Esophagus muscularis mucosa (tissue), 4 donors: ENCODE results near the gene PHOX2A. TPM values are rescaled to one million over a fixed set of nuclear protein-coding genes. Genes with fewer than 3 reads are reported as not detected.
"Not testable (repeated sequence)": the region's sequence is repeated elsewhere in the genome, so short reads cannot be mapped to it uniquely, and the experiment has no call there.

Source experiments
- DNase-seq: peaks from one replicate; pipeline ENCODE4 v3.0.0-alpha.2; 2017; ENCODE audit errors: extremely low spot score
- H3K27ac ChIP-seq, 4 donors: fragments of 200-600 bp; sonication (generic); replicated peaks in 1 of 4; 1 replicate in 3 of 4; 2 replicates in 1 of 4; pipeline ENCODE4 v1.5.1; 2016 to 2019; ENCODE audit warnings: mild to moderate bottlenecking in 1 of 4
- H3K27me3 ChIP-seq, 4 donors: fragments of 200-600 bp; sonication (generic); one replicate each; pipeline versions ENCODE4 v1.5.1 to v1.6.0; 2016 to 2019
- H3K36me3 ChIP-seq, 4 donors: fragments of 200-600 bp; sonication (generic); one replicate each; pipeline ENCODE4 v1.5.1; 2016 to 2019
- H3K4me1 ChIP-seq, 4 donors: fragments of 200-600 bp; sonication (generic); one replicate each; pipeline ENCODE4 v1.5.1; 2016 to 2019
- H3K4me3 ChIP-seq, 4 donors: fragments of 200-600 bp; sonication (generic); 1 replicate in 2 of 4; 2 replicates in 2 of 4; pipeline ENCODE4 v1.5.1; 2016 to 2019; ENCODE audit warnings: mild to moderate bottlenecking in 4 of 4, moderate library complexity in 1 of 4
- H3K9me3 ChIP-seq, 4 donors: fragments of 200-600 bp; sonication (generic); 1 replicate in 3 of 4; 2 replicates in 1 of 4; pipeline ENCODE4 v1.5.1; 2016 to 2019
- EP300 ChIP-seq: sonication (generic); formaldehyde crosslinking; IDR thresholded peaks from one replicate; pipeline ENCODE4 v1.6.1; 2017; ENCODE audit warnings: antibody characterized with exemption
- POLR2A ChIP-seq: fragments of 450-650 bp; IDR thresholded peaks from one replicate; pipeline ENCODE4 v1.6.1; 2017; ENCODE audit warnings: antibody characterized with exemption, moderate library complexity, mild to moderate bottlenecking, low read depth
- POLR2AphosphoS5 ChIP-seq, 2 donors: sonication (generic); formaldehyde crosslinking; IDR thresholded peaks; one replicate each; pipeline ENCODE4 v1.6.1; 2017; ENCODE audit warnings: antibody characterized with exemption in 2 of 2
- WGBS: methylation state at CpG from one replicate; pipeline ENCODE4 v1.1.5; 2018; 5-methylcytosine and 5-hydroxymethylcytosine counted together
- intact Hi-C: fragments of 100-400 bp; cut with DNase I; formaldehyde crosslinking; loops from one replicate; pipeline ENCODE4 v1.15.1; 2023
- total RNA-seq, 4 donors: library from RNA; depleted of rRNA; stranded (reverse); fragments of >200 nt; gene quantifications; one replicate each; pipeline versions ENCODE4 v1.1.0 to v1.2.1, GENCODE V29; 2016
- TF ChIP-seq, protein P1 (sequence below), 3 experiments: fragments of 200-600 bp in 2 of 3; fragments of 450-650 bp in 1 of 3; sonication (generic) in 2 of 3; IDR thresholded peaks; one replicate each; pipeline ENCODE4 v1.5.1; 2017 to 2019; ENCODE audit warnings: antibody characterized with exemption in 3 of 3, mild to moderate bottlenecking in 2 of 3, moderate library complexity in 1 of 3

The PHOX2A gene
- 1 to 10 TPM; 1.2 to 1.3 (median 1.3) TPM for total RNA-seq

DNA sequence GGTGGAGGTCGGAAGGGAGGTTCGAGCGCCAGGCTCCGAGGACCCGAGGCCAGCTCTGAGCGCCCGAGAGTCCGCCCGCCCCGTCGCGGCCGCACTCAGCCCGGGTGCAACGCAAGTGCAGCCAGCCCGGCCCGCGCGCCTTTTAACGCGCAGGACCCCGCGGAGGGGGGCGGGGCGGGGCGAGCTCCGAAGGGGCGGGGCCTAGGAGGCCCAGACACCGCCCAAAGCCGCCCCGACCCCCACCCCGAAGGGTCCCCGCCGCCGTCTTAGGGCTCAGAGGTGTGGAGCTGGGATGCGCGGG, at the start of gene PHOX2A:
Gene PHOX2A, minus strand, starts transcription at position 117 of the 301 bp plus-strand sequence. CDS start 172 bp downstream, outside the sequence.
- Histone ChIP-seq H3K4me3 (peak within 1 kb of the TSS; percentile 18 to 41 (median 24)), H3K36me3 (no peaks in the 10 kb centered on the region), H3K27ac (no peak within 1 kb of the TSS), H3K27me3 (peaks cover 18 to 67% (median 44%) of the 10 kb centered on the region in 4 donors), H3K9me3 (no peaks in the 10 kb centered on the region), H3K4me1 (peaks cover 32 to 39% (median 38%) of the 10 kb centered on the region in 4 donors)
- DNase-seq = no peak
- no peak for TF ChIP-seq POLR2A
- no peak for TF ChIP-seq POLR2AphosphoS5 (IDR thresholded peaks at IDR 0.05)
- TF ChIP-seq EP300 = no peak
- TF ChIP-seq, protein P1, sequence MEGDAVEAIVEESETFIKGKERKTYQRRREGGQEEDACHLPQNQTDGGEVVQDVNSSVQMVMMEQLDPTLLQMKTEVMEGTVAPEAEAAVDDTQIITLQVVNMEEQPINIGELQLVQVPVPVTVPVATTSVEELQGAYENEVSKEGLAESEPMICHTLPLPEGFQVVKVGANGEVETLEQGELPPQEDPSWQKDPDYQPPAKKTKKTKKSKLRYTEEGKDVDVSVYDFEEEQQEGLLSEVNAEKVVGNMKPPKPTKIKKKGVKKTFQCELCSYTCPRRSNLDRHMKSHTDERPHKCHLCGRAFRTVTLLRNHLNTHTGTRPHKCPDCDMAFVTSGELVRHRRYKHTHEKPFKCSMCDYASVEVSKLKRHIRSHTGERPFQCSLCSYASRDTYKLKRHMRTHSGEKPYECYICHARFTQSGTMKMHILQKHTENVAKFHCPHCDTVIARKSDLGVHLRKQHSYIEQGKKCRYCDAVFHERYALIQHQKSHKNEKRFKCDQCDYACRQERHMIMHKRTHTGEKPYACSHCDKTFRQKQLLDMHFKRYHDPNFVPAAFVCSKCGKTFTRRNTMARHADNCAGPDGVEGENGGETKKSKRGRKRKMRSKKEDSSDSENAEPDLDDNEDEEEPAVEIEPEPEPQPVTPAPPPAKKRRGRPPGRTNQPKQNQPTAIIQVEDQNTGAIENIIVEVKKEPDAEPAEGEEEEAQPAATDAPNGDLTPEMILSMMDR (IDR thresholded peaks at IDR 0.05) = no peak
- intact Hi-C loops = no loop called here
- WGBS = 0% methylated on average over 5 of the region's 37 CpGs

DNA sequence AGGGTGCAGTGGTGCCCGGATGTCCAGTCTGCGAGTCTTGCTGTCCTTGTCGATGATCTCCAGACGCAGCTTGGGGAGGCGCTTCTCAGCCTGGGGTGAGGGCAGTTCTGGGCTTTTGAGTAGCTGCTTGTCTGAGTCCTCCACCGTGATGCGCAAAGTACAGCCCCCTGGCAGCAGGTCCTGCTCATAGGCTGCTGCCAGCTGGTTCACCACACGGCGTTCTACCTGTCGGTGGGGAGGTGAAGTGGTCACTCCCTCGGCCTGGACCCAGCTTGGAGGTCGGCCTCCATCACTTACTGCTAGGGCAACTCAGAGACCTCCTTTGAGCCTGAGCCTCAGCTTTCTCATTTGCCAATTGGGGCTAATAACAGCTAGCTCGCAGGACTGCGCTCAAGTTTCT, 49.4 kb upstream of the PHOX2A start:
- Histone ChIP-seq H3K36me3 (peaks cover 8 to 63% (median 48%) of the 10 kb centered on the region in 4 donors), H3K4me3 (no peak overlapping the region), H3K27me3 (no peaks in the 10 kb centered on the region), H3K4me1 (no peaks in the 10 kb centered on the region), H3K9me3 (no peaks in the 10 kb centered on the region), H3K27ac (no peak overlapping the region)
- TF ChIP-seq EP300 (no peak), POLR2AphosphoS5 (IDR thresholded peaks at IDR 0.05) (no peak), POLR2A (no peak)
- TF ChIP-seq, protein P1 (IDR thresholded peaks at IDR 0.05) = no peak
- no peak for DNase-seq
- WGBS = 100% methylated on average over 9 of the region's 14 CpGs
- intact Hi-C loops = no loop called here

DNA sequence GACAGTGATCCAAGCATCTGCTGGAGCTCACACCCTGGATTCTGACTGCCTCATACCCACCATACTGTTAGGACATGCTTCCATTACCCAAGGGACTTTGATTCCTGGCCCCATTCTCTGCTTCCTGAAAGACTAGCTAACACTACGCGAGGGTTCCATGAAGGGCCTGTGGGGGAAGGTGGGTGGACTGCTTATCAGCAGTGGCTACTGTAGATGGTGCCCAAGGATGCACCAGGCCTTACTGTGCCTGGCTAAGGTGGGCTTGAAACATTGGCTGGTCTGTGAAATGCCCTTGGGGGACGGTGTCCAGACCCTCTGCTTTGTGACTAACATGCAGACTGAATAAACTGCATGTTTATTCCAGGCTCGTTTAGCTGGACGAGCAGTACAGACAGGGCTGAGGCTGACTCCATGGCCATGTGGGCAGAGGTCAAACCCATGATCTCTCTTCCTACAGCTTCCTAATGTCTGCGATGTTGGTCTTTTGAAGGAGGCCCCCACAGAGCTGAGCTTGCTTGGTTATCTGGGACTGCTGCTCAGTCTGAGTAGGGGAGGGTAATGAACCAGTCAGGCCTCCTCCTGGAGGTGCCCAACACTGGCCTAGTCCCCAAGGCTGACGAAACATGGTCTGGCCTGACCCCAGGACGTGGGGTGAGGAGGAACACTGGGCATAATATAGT, 48.3 kb upstream of the PHOX2A start:
- WGBS = 88% methylated on average over 5 of the region's 8 CpGs
- peaks cover 6 to 52% (median 41%) of the 10 kb centered on the region in 4 donors for H3K36me3 ChIP-seq

DNA sequence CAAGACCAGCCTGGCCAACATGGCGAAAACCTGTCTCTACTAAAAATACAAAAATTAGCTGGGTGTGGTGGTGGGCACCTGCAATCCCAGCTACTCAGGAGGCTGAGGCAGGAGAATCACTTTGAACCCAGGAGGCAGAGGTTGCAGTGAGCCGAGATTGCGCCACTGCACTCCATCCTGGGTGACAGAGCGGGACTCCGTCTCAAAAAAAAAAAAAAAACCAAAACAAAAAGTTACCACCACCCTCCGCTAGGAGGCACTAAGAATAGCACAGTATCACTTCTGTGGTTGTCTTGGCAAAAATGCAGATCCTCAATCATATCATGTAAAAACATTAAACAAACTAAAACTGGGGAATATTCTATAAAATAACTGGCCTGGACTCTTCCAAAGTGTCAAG, 46.8 kb upstream of the PHOX2A start:
- TF ChIP-seq, protein P1 (IDR thresholded peaks at IDR 0.05) = peak in 2 of 3 experiments; percentile 32 to 43
- H3K36me3 ChIP-seq = peaks cover 6 to 37% (median 27%) of the 10 kb centered on the region in 4 donors
- H3K4me3 ChIP-seq, H3K27me3 ChIP-seq, DNase-seq, H3K9me3 ChIP-seq, H3K4me1 ChIP-seq, H3K27ac ChIP-seq, intact Hi-C loops: not testable (repeated sequence)
- WGBS = 61% methylated on average over 6 of the region's 6 CpGs

More for the DNA sequence above, 48.3 kb upstream of the PHOX2A start:
- no peak for DNase-seq
- intact Hi-C loops = no loop called here
- H3K9me3 ChIP-seq = no peaks in the 10 kb centered on the region
- no peak overlapping the region for H3K4me3 ChIP-seq
- no peaks in the 10 kb centered on the region for H3K27me3 ChIP-seq
- H3K27ac ChIP-seq = no peak overlapping the region
- TF ChIP-seq POLR2AphosphoS5 (IDR thresholded peaks at IDR 0.05) (no peak), POLR2A (no peak), EP300 (no peak)
- TF ChIP-seq, protein P1 (IDR thresholded peaks at IDR 0.05) = no peak
- no peaks in the 10 kb centered on the region for H3K4me1 ChIP-seq

DNA sequence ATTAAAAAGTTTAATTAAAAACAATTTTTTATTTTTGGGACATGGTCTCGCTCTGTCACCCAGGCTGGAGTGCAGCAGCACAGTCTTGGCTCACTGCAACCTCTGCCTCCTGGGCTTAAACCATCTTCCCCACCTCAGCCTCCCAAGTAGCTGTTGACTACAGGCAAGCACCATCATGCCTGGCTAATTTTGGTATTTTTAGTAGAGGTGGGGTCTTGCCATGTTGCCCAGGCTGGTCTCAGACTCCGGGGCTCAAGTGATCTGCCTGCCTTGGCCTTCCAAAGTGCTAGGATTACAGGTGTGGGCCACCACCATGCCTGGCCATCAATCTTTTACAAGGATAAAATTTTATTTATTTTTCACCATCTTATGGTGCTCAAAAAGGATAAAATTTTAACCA, 43.3 kb upstream of the PHOX2A start:
- DNase-seq = peak; percentile 66
- peaks cover 0 to 21% (median 4%) of the 10 kb centered on the region in 4 donors for H3K27me3 ChIP-seq
- TF ChIP-seq, protein P1 (IDR thresholded peaks at IDR 0.05) = no peak
- no peak overlapping the region for H3K4me3 ChIP-seq
- H3K4me1 ChIP-seq = no peaks in the 10 kb centered on the region
- no peak overlapping the region for H3K27ac ChIP-seq
- WGBS = 84% methylated on average over 2 of the region's 2 CpGs
- intact Hi-C loops = no loop called here
- peaks cover 0 to 3% (median 0%) of the 10 kb centered on the region in 4 donors for H3K36me3 ChIP-seq
- H3K9me3 ChIP-seq = no peaks in the 10 kb centered on the region
